ENCODE data around the gene DMBX1. TPM values are rescaled to one million over a fixed set of nuclear protein-coding genes. Genes with fewer than 3 reads are reported as not detected.

The DMBX1 gene
- total RNA-seq, 6 donors from 2014 or later = not detected

DNA sequence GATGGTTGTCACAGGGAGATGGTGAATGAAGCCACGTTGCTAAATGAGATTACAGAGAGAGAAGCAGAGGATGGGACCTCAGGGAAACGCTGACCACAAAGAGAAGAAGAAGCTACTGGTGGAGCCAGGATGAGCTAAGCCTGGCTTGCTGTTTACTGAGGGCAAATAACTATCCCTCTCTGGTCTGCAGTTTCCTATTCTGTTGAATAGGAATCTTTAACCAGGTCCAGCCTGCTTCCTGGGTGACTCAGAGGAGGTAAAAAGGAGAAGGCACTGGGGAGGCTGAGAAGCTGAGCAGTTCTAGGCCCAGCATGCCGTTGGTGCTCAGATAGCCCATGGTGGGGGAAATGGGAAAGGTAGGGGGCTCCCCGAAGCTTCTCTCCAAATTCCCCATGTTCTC lies 29.6 kb downstream of the DMBX1 start:
- TF ChIP-seq, protein P1, sequence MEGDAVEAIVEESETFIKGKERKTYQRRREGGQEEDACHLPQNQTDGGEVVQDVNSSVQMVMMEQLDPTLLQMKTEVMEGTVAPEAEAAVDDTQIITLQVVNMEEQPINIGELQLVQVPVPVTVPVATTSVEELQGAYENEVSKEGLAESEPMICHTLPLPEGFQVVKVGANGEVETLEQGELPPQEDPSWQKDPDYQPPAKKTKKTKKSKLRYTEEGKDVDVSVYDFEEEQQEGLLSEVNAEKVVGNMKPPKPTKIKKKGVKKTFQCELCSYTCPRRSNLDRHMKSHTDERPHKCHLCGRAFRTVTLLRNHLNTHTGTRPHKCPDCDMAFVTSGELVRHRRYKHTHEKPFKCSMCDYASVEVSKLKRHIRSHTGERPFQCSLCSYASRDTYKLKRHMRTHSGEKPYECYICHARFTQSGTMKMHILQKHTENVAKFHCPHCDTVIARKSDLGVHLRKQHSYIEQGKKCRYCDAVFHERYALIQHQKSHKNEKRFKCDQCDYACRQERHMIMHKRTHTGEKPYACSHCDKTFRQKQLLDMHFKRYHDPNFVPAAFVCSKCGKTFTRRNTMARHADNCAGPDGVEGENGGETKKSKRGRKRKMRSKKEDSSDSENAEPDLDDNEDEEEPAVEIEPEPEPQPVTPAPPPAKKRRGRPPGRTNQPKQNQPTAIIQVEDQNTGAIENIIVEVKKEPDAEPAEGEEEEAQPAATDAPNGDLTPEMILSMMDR (IDR thresholded peaks at IDR 0.05) = no peak
- TF ChIP-seq POLR2AphosphoS5 (IDR thresholded peaks at IDR 0.05) = no peak
- no peak for TF ChIP-seq POLR2A (IDR thresholded peaks at IDR 0.05)
- TF ChIP-seq EP300 (IDR thresholded peaks at IDR 0.05) = no peak
- peaks cover 4 to 23% (median 14%) of the 10 kb centered on the region in 4 donors for H3K4me1 ChIP-seq
- no peak overlapping the region for H3K4me3 ChIP-seq
- H3K27ac ChIP-seq = no peak overlapping the region
- H3K9me3 ChIP-seq = no peaks in the 10 kb centered on the region
- no peaks in the 10 kb centered on the region for H3K36me3 ChIP-seq
- DNase-seq (no peak), ATAC-seq (ENCODE audit: low FRiP score in 2 of 2) (no peak)
- no peaks in the 10 kb centered on the region for H3K27me3 ChIP-seq
- 68 to 73% methylated on average over 4 of the region's 4 CpGs for WGBS, 2 donors

DNA sequence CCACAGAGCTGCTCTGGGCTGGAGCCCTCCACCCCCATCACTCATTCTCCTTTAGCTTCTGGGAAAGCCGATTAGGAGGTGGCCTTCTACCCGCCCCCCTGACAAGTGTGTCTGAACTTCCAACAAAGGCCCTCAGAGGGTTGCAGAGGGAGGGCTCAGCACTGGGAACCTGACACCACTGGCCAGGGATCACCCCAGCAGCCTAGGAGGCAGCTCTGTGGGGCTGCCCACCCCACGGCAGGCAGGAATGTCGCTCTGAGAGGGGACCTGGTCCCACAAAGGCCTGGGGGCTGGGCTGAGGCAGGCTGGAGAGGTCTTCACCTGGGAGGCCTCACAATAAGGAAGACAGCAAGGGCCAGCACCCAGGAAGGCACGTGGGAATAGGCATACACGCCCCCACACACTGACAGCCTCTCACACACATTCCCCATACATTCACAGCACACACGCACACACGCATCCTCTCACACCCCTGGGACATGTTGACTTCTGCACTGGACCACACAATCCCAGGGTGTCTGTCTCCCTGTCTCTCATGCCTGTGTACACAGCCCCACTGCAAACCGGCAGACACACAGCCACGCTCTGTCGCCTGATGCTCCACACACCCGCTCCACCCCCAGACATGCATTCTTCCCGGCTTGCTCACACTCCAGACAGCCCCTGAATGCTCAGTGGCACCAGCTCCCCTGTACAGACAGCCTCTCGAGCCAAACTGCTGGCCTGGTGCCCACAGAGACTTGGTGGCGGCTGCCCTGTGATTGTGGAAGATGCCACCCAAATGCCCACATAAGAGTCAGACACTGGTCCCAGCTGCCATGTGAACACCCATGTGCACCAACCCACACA lies 30.7 kb downstream of the DMBX1 start:
- TF ChIP-seq, protein P1 (IDR thresholded peaks at IDR 0.05) = no peak
- no peak for TF ChIP-seq POLR2AphosphoS5 (IDR thresholded peaks at IDR 0.05)
- no peak for TF ChIP-seq EP300 (IDR thresholded peaks at IDR 0.05)
- no peak for TF ChIP-seq POLR2A (IDR thresholded peaks at IDR 0.05)
- 60 to 67% methylated on average over 11 to 15 of the region's 15 CpGs for WGBS, 2 donors
- Histone ChIP-seq H3K36me3 (no peaks in the 10 kb centered on the region), H3K9me3 (no peaks in the 10 kb centered on the region), H3K4me3 (no peak overlapping the region), H3K27me3 (no peaks in the 10 kb centered on the region), H3K27ac (no peak overlapping the region), H3K4me1 (peaks cover 4 to 23% (median 14%) of the 10 kb centered on the region in 4 donors)
- ATAC-seq (ENCODE audit: low FRiP score in 2 of 2) (no peak), DNase-seq (no peak)

DNA sequence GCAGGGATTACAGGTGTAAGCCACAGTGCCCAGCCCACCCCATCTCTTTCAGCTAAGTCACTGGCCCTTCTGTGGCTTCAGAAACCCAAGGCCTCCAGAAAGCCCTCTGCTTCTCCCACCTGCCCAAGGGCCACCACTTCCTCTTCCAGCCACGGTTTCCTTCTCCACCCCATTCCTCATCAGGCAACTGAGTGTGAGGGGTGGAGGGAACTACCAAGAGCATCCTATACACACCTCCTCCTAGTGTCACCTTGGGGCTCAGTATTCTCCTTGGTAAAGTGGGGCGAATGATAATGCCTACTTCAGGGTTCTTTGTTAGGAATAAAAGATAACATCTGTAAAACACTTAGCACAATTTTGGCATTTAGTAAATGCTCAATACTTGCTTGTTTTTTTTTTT lies 31.8 kb downstream of the DMBX1 start:
- 43 to 66% methylated on average over 2 of the region's 2 CpGs for WGBS, 2 donors

DNA sequence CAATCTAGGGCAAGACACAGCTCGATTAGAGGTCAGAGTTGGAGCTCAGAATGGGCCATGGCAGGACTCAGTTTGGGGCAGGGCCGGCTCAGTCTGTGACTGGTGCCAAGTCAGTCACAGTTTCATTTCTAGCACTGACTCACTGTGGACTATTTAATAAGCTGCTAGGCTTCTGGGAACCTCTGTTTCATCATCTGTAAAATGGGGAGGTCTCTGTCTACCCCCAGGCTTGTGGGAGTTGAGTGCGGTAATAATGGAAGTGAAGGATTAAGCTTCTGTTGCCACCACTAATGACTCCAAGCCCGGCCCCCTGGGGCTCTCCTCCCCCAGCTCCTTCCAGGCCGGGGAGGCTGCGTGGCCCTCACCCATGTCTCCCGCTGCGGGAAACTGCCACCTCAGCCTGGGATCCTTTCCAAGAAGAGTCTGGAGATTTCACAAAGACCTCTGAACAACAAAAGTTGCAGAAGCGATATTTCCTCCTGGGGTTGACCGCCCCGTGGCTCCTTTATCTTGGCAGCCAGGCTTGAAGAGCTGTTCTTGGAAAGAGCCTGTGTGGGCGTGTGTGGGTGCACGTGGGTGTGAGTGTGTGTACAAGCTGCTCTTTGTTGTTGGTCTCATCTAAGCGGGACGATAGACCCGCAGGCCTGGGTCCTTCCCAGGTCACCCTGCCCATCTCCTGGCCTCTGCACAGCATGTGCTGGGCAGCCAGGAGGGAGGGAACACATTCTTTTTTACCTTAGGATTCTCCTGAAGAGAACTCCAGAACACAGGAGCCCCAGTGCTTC lies 32.7 kb downstream of the DMBX1 start:
- DNase-seq = peak; percentile 71 to 75
- H3K27me3 ChIP-seq = no peaks in the 10 kb centered on the region
- 13 to 14% methylated on average over 10 to 16 of the region's 16 CpGs for WGBS, 2 donors
- H3K9me3 ChIP-seq = no peaks in the 10 kb centered on the region
- H3K4me3 ChIP-seq = no peak overlapping the region
- H3K27ac ChIP-seq = peak overlapping the region in 2 of 4 donors; percentile 23 to 56
- H3K4me1 ChIP-seq = peaks cover 4 to 20% (median 14%) of the 10 kb centered on the region in 4 donors
- H3K36me3 ChIP-seq = no peaks in the 10 kb centered on the region
- TF ChIP-seq POLR2A (IDR thresholded peaks at IDR 0.05) (no peak), POLR2AphosphoS5 (IDR thresholded peaks at IDR 0.05) (no peak), EP300 (IDR thresholded peaks at IDR 0.05) (no peak)
- TF ChIP-seq, protein P1 (IDR thresholded peaks at IDR 0.05) = no peak
- ATAC-seq (ENCODE audit: low FRiP score in 2 of 2) = peak; percentile 11 to 74

More for the DNA sequence above, 31.8 kb downstream of the DMBX1 start:
- H3K27ac ChIP-seq = no peak overlapping the region
- TF ChIP-seq, protein P1 (IDR thresholded peaks at IDR 0.05) = no peak
- no peak for TF ChIP-seq POLR2A (IDR thresholded peaks at IDR 0.05)
- no peak for TF ChIP-seq EP300 (IDR thresholded peaks at IDR 0.05)
- no peak for TF ChIP-seq POLR2AphosphoS5 (IDR thresholded peaks at IDR 0.05)
- DNase-seq (no peak), ATAC-seq (ENCODE audit: low FRiP score in 2 of 2) (no peak)
- no peaks in the 10 kb centered on the region for H3K27me3 ChIP-seq
- H3K9me3 ChIP-seq = no peaks in the 10 kb centered on the region
- H3K36me3 ChIP-seq = no peaks in the 10 kb centered on the region
- H3K4me1 ChIP-seq = peaks cover 4 to 23% (median 14%) of the 10 kb centered on the region in 4 donors
- H3K4me3 ChIP-seq = no peak overlapping the region
